ENCODE results near the gene CTIF. TPM values are rescaled to one million over a fixed set of nuclear protein-coding genes. Genes with fewer than 3 reads are reported as not detected.

CTIF gene
- total RNA-seq, 1 donor from 2014 or later, result 26.4 TPM

DNA sequence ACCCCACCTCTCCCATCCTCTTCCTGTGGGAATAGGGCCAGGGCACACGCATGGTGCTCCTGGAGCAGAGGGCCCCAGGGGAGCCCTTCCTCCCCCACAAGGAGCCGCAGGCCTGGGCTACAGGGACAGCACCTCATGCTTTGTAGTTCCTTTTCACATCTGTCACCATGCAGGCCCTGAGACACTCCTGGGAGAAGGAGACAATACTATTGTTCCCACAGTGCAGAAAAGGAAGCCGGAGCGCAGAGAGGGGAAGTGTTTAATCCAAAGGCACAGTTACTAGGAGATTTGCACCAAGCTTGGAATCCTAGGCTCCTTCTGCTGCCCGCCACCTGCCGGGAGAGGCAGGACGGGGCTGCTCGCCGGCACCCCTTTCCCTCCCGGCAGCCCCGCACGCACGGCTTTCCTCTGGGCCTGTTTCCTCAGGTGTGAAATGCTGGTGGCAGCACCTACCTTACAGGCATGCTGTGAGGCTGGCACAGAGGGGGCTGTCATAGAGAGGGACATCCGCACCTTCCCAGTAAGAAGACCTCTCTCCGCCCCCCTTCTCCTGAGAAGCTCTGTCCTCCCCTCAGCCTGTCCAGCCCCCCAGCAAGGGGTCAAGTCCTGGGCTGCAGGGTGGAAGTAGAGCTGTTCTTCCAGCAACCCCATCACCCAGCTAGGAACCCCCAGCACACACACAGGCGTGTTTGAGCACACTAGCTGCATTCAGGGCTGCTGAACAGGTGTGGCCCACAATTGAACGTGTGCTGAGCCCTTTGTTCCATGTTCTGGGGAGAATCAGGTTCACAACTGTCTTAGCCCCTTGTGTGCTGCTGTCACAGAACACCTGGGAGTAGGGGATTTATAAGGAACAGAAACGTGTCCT, 349.3 kb downstream of the CTIF start:
- H3K36me3 Mint-ChIP-seq (ENCODE audit: insufficient read depth), result no peaks in the 10 kb centered on the region
- TF ChIP-seq, protein P1, sequence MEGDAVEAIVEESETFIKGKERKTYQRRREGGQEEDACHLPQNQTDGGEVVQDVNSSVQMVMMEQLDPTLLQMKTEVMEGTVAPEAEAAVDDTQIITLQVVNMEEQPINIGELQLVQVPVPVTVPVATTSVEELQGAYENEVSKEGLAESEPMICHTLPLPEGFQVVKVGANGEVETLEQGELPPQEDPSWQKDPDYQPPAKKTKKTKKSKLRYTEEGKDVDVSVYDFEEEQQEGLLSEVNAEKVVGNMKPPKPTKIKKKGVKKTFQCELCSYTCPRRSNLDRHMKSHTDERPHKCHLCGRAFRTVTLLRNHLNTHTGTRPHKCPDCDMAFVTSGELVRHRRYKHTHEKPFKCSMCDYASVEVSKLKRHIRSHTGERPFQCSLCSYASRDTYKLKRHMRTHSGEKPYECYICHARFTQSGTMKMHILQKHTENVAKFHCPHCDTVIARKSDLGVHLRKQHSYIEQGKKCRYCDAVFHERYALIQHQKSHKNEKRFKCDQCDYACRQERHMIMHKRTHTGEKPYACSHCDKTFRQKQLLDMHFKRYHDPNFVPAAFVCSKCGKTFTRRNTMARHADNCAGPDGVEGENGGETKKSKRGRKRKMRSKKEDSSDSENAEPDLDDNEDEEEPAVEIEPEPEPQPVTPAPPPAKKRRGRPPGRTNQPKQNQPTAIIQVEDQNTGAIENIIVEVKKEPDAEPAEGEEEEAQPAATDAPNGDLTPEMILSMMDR (IDR thresholded peaks at IDR 0.05; ENCODE audit: unreplicated experiment), result no peak
- DNase-seq (ENCODE audit: low spot score, unreplicated experiment), result no peak
- peak overlapping the region; percentile 45 for H3K27ac Mint-ChIP-seq
- no peaks in the 10 kb centered on the region for H3K9me3 Mint-ChIP-seq (ENCODE audit: low read depth)
- peaks cover 20% of the 10 kb centered on the region for H3K4me1 Mint-ChIP-seq (ENCODE audit: low read depth)
- no peak overlapping the region for H3K4me3 Mint-ChIP-seq (ENCODE audit: low read depth)
- peaks cover 5% of the 10 kb centered on the region for H3K27me3 Mint-ChIP-seq

DNA sequence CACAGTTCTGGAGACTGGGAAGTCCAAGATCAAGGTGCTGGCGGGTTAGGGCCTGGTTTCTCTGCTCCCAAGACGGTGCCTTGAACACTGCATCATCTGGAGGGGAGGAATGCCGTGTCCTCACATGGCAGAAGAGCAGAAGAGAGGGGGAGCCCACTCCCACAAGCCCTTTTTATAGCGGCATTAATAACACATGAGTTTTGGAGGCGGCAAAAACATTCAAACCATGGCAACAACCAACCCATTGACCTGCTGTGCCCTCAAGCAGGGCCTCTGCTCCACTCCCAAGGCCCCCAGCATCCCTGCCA, 349.9 kb downstream of the CTIF start:
- H3K9me3 Mint-ChIP-seq (ENCODE audit: low read depth), result no peaks in the 10 kb centered on the region
- TF ChIP-seq, protein P1 (IDR thresholded peaks at IDR 0.05; ENCODE audit: unreplicated experiment), result no peak
- peaks cover 21% of the 10 kb centered on the region for H3K4me1 Mint-ChIP-seq (ENCODE audit: low read depth)
- no peaks in the 10 kb centered on the region for H3K36me3 Mint-ChIP-seq (ENCODE audit: insufficient read depth)
- H3K27ac Mint-ChIP-seq, result no peak overlapping the region
- no peak overlapping the region for H3K4me3 Mint-ChIP-seq (ENCODE audit: low read depth)
- no peak for DNase-seq (ENCODE audit: low spot score, unreplicated experiment)
- peaks cover 5% of the 10 kb centered on the region for H3K27me3 Mint-ChIP-seq

DNA sequence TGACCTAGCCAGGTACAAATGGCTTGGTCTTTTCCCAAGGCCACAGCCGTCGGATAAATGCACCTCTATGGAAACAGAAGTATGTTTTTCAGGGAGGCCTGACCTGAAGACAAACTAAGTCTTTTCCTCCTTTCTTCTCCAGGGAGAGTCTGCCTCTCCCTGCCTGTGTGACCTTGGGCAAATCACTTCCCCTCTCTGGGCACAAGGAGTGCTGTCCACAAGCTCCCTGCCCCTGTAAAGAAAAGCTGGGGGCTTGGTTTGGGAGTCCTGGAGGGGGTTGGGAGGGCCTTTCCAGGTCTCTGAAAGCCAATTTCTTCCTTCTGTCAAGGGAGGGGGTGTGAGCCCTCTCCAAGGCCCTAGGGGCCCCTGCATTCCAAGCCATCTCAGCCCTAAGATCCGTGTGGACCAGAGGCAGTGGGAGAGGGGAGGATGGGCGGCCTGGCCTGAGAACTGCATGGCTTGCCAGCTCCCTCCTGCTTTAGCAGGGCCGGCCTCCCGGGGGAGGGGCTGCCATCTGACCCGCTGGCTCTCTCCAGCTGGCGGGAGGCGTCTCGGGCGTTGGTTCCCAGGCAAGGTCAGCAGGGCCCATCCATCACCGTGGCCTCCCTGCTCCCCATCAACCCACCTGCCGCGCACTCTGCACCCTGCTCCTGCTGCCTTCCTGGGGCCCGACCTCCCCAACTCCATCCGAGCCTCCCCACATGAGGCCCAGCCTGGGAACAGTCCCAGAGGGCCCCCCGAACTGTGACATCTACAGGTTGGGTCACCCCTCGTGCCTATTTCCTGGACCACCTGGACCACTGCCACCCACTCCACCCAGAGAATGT, 350.5 kb downstream of the CTIF start:
- no peaks in the 10 kb centered on the region for H3K36me3 Mint-ChIP-seq (ENCODE audit: insufficient read depth)
- H3K27ac Mint-ChIP-seq, result no peak overlapping the region
- TF ChIP-seq, protein P1 (IDR thresholded peaks at IDR 0.05; ENCODE audit: unreplicated experiment), result no peak
- no peaks in the 10 kb centered on the region for H3K9me3 Mint-ChIP-seq (ENCODE audit: low read depth)
- peak; percentile 39 for DNase-seq (ENCODE audit: low spot score, unreplicated experiment)
- H3K4me3 Mint-ChIP-seq (ENCODE audit: low read depth), result no peak overlapping the region
- peaks cover 21% of the 10 kb centered on the region for H3K4me1 Mint-ChIP-seq (ENCODE audit: low read depth)
- H3K27me3 Mint-ChIP-seq, result peaks cover 5% of the 10 kb centered on the region

DNA sequence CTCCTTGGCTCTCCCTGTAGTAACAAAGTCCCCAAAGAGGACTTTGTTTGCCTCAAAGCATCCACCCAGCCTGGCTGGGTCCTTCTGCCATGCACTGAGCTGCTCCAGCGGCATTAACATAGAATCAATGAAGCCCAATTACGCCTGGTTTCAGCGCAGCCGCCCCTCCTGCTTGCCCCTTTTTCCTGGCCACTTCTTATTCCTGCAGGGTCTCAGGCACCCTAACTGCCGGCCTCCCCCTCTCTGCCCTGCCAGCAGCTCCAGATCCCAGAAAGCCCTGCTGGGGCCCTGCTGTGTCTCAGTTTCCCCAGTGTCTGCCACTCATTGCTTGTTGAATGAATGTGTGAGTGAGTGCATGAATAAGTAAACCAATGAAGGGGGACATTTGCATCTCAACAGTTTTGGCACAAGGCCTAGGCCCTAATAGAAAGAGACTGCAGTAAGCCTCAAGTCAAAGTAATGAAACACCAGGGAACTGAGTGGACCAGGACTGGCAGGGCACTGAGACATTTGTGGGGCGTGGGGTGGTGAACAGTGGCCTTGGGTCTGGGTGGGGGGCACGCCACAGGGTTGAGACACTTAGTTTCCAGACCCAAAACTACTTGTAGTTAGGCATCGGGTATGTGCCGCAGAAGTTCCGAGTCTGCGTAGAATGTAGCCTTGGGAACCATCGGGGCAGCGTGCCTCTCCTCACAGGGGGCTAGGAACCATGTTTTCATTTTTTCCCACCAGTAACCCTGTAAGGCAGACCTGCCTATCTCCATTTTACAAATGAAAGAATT, 351.3 kb downstream of the CTIF start:
- Mint-ChIP-seq H3K36me3 (ENCODE audit: insufficient read depth) (no peaks in the 10 kb centered on the region), H3K4me1 (ENCODE audit: low read depth) (peaks cover 21% of the 10 kb centered on the region), H3K27me3 (no peaks in the 10 kb centered on the region), H3K27ac (no peak overlapping the region), H3K9me3 (ENCODE audit: low read depth) (no peaks in the 10 kb centered on the region), H3K4me3 (ENCODE audit: low read depth) (no peak overlapping the region)
- TF ChIP-seq, protein P1 (IDR thresholded peaks at IDR 0.05; ENCODE audit: unreplicated experiment), result no peak
- DNase-seq (ENCODE audit: low spot score, unreplicated experiment), result no peak

DNA sequence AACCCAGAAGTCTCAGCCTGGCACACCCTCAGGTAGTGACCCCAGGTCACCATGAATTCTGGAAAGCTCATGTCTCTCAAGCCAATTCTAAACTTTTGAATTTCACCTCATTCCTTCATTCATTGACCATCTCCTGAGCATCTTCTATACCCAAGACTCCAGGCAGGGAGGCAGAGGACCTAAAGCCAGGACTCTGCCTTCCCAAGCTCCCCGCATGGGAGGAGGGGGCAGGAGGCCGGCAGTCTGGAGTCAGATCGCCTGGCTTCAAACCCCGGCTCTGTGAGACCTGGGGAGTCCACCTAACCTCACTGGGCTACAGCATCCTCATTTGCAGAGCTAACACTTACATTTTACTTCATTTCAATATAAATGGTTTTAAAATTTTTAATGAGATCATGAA, 352.9 kb downstream of the CTIF start:
- TF ChIP-seq, protein P1 (IDR thresholded peaks at IDR 0.05; ENCODE audit: unreplicated experiment), result no peak
- no peaks in the 10 kb centered on the region for H3K9me3 Mint-ChIP-seq (ENCODE audit: low read depth)
- H3K27me3 Mint-ChIP-seq, result no peaks in the 10 kb centered on the region
- H3K4me3 Mint-ChIP-seq (ENCODE audit: low read depth), result no peak overlapping the region
- DNase-seq (ENCODE audit: low spot score, unreplicated experiment), result no peak
- H3K4me1 Mint-ChIP-seq (ENCODE audit: low read depth), result peaks cover 21% of the 10 kb centered on the region
- no peak overlapping the region for H3K27ac Mint-ChIP-seq
- H3K36me3 Mint-ChIP-seq (ENCODE audit: insufficient read depth), result no peaks in the 10 kb centered on the region
